ENCODE results near the gene TSPAN9. TPM values are rescaled to one million over a fixed set of nuclear protein-coding genes. Genes with fewer than 3 reads are reported as not detected.

Gene TSPAN9
- total and polyA plus RNA-seq, 11 donors: 70.0 to 387 (median 151) TPM

- no peak for TF ChIP-seq POLR2A (IDR thresholded peaks at IDR 0.05)
- TF ChIP-seq CTCF (IDR thresholded peaks at IDR 0.05): peak in 3 of 12 donors; percentile 12 to 26 (median 22)
- DNase-seq (peak; percentile 75 to 88 (median 87)), ATAC-seq (peak; percentile 53 to 70 (median 68))
- intact Hi-C loops (cut with DNase I): loop anchor here in 1 of 10 donors (5.0 kb wide), 1 partner anchor 34 kb away; no protein-coding TSS in a partner anchor
- Histone ChIP-seq H3K4me3 (no peak overlapping the region), H3K27me3 (no peaks in the 10 kb centered on the region), H3K9me3 (no peaks in the 10 kb centered on the region), H3K36me3 (peaks cover 0 to 20% (median 9%) of the 10 kb centered on the region in 9 donors), H3K4me1 (peaks cover 21 to 100% (median 84%) of the 10 kb centered on the region in 12 donors), H3K27ac (peak overlapping the region; percentile 63 to 92 (median 83))
- 18 to 26% (median 21%) methylated on average over 17 to 19 of the region's 19 CpGs for WGBS, 4 donors
Observed at GRCh38 chr12:3218228-3219171, 141.3 kb downstream of the TSPAN9 start.

GRCh38 chr12:3219233-3219632 lies 142.1 kb downstream of the TSPAN9 start:
- Histone ChIP-seq H3K36me3 (peaks cover 0 to 19% (median 8%) of the 10 kb centered on the region in 9 donors), H3K4me1 (peaks cover 21 to 100% (median 86%) of the 10 kb centered on the region in 12 donors), H3K27me3 (no peaks in the 10 kb centered on the region), H3K27ac (peak overlapping the region; percentile 63 to 92 (median 83)), H3K9me3 (no peaks in the 10 kb centered on the region), H3K4me3 (no peak overlapping the region)
- WGBS, 4 donors: 38 to 58% (median 41%) methylated on average over 8 of the region's 8 CpGs
- ATAC-seq (peak in 1 of 4 donors; percentile 1), DNase-seq (no peak)
- TF ChIP-seq POLR2A (IDR thresholded peaks at IDR 0.05): no peak
- TF ChIP-seq CTCF (IDR thresholded peaks at IDR 0.05): no peak
- intact Hi-C loops (cut with DNase I): loop anchor here in 1 of 10 donors (5.0 kb wide), 1 partner anchor 33 kb away; no protein-coding TSS in a partner anchor

GRCh38 chr12:3220382-3221321 lies 143.5 kb downstream of the TSPAN9 start:
- peaks cover 0 to 7% (median 0%) of the 10 kb centered on the region in 9 donors for H3K36me3 ChIP-seq
- H3K27ac ChIP-seq: peak overlapping the region in 10 of 12 donors; percentile 20 to 92 (median 83)
- intact Hi-C loops (cut with DNase I): no loop called here
- ATAC-seq (peak in 1 of 4 donors; percentile 2), DNase-seq (peak in 2 of 5 donors; percentile 18 to 30)
- 55 to 63% (median 59%) methylated on average over 18 to 21 of the region's 21 CpGs for WGBS, 4 donors
- no peaks in the 10 kb centered on the region for H3K9me3 ChIP-seq
- H3K4me1 ChIP-seq: peaks cover 21 to 100% (median 87%) of the 10 kb centered on the region in 12 donors
- H3K27me3 ChIP-seq: no peaks in the 10 kb centered on the region
- TF ChIP-seq CTCF (IDR thresholded peaks at IDR 0.05): no peak
- TF ChIP-seq POLR2A (IDR thresholded peaks at IDR 0.05): no peak
- no peak overlapping the region for H3K4me3 ChIP-seq

Data from heart left ventricle (tissue), 16 donors.